ENCODE results near the gene CD34. TPM values are rescaled to one million over a fixed set of nuclear protein-coding genes. Genes with fewer than 3 reads are reported as not detected.

The CD34 gene
- total RNA-seq (2021; fragmentation: NEBNext Ultra II Directional; extraction: Animal tissue kit (Norgen Biotek cat#: 25700)): under 1 TPM; 0.31 to 0.60 (median 0.52) TPM
- long read RNA-seq: 0 reads

GRCh38 chr1:207910591-207911354, at the start of gene CD34:
Gene CD34, minus strand, starts transcription at chr1:207911125. Its CDS starts 45 bp downstream, at chr1:207911080.
- peak within 1 kb of the TSS; percentile 49 for H3K4me3 Mint-ChIP-seq
- no peak for DNase-seq
- no peak for TF ChIP-seq CTCF (IDR thresholded peaks at IDR 0.05)
- no peaks in the 10 kb centered on the region for H3K9me3 Mint-ChIP-seq
- no peaks in the 10 kb centered on the region for H3K36me3 Mint-ChIP-seq (ENCODE audit: low read depth)
- H3K4me1 Mint-ChIP-seq (ENCODE audit: low read depth): peaks cover 27% of the 10 kb centered on the region
- peaks cover 29% of the 10 kb centered on the region for H3K27me3 Mint-ChIP-seq (ENCODE audit: insufficient read depth)
- peak within 1 kb of the TSS; percentile 37; the same call in 1 of the 2 replicates for H3K27ac Mint-ChIP-seq

GRCh38 chr1:207960346-207960745, 49.4 kb upstream of the CD34 start:
- Mint-ChIP-seq H3K27ac (no peak overlapping the region), H3K27me3 (ENCODE audit: insufficient read depth) (peaks cover 19% of the 10 kb centered on the region), H3K9me3 (no peaks in the 10 kb centered on the region), H3K4me1 (ENCODE audit: low read depth) (peaks cover 28% of the 10 kb centered on the region), H3K4me3 (no peak overlapping the region), H3K36me3 (ENCODE audit: low read depth) (no peaks in the 10 kb centered on the region)
- TF ChIP-seq CTCF (IDR thresholded peaks at IDR 0.05): no peak
- no peak for DNase-seq

DNA sequence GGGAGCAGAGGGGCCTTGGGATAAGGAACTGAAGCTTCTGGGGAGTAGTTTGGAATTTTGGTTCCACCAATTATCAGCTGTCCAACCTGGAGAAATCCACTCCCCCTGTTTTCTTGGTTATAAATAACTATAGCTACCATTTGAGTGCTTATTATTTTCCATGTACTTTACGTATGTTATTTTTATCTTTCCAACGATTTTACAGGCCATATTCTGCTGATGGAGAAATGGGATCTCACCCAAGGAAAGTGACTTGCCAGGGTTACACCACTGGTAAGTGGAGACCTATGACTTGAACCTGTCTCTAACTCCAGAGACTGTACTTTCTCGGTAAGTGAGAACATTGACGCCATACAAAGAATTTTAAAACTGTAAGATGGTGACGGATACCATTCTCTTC, 49.0 kb upstream of the CD34 start:
- Mint-ChIP-seq H3K27me3 (ENCODE audit: insufficient read depth) (peaks cover 22% of the 10 kb centered on the region), H3K9me3 (no peaks in the 10 kb centered on the region), H3K4me1 (ENCODE audit: low read depth) (peaks cover 24% of the 10 kb centered on the region)

DNA sequence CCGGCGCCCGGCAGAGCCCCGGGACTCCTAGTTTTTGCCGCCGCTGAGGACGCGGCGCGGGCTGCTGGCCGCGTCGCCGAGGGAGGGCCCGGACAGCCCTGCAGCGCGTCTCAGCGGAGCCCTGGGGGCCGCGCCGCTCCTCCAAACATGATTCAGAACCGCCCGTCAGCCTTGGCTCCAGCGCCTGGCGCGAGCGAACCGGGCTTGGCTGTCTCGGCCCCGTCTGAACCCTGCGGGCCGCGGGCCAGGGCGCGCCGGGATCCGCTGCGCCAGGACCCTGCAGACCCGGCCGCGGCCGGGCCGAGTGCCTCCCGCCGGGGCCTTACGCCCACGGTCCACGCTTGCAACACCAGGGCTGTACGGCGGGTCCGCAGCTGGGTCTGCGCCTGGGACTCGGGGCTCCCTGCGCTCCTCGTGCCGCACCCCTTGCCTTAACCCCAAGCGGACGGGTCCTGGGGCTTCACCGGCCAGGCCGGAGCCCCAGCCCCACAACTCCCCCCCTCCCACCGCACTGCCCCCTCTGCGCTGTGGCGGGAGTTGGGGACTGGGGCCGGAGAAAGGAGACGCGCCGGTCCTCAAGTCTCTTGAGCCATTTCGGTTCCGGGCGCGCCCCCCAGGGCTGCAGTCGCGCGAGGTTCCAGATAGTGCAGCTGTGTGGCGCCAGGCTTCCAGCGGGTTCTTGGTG, 48.4 kb upstream of the CD34 start:
- Mint-ChIP-seq H3K9me3 (0 out of 2 replicates have a peak, but pooled peaks cover 4% of the 10 kb centered on the region), H3K4me3 (no peak overlapping the region), H3K27me3 (ENCODE audit: insufficient read depth) (peaks cover 27% of the 10 kb centered on the region), H3K36me3 (ENCODE audit: low read depth) (peaks cover 7% of the 10 kb centered on the region), H3K4me1 (ENCODE audit: low read depth) (peaks cover 18% of the 10 kb centered on the region), H3K27ac (no peak overlapping the region)
- TF ChIP-seq CTCF (IDR thresholded peaks at IDR 0.05): no peak
- DNase-seq: no peak

More for the DNA sequence above, 49.0 kb upstream of the CD34 start:
- Mint-ChIP-seq H3K27ac (no peak overlapping the region), H3K4me3 (no peak overlapping the region), H3K36me3 (ENCODE audit: low read depth) (peaks cover under 1% of the 10 kb centered on the region; the same call in 1 of the 2 replicates)
- DNase-seq: no peak
- no peak for TF ChIP-seq CTCF (IDR thresholded peaks at IDR 0.05)

DNA sequence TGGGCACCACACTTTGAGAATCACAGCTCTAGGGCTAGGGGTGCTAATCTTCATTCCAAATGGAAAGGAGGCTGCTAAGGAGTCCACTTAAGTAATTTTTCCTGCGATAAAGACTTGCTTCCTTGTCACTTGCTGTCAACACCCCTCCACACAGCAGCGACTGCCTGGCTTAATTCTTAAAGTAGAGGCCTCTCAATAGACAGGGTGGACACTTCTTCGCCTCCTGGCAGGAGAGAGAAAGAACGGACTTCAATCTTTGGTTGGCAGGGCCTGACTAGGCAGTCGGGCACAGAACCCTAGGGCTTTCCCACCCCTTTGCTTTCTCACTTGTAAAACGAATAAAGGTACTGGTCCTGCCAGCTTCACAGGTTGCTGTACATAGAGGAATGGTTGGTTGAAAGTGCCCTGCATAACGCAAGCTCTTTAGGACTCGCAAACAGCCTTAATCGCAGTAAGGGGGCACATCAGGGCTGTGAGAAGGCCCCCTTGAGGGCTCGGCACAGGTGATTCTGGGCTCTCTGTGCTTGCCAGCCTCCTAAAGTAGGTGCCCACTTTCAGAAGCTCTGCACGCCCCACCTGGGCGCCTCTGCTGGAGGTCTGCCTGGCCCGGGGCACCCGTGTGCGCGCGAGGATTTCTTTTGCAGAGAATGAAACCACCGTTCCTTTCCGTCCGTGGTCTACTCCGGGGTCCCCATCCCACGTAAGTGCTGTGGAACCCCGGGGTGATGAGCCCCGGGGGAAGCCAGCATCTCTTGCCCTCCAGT, 47.6 kb upstream of the CD34 start:
- DNase-seq: no peak
- Mint-ChIP-seq H3K9me3 (0 out of 2 replicates have a peak, but pooled peaks cover 4% of the 10 kb centered on the region), H3K27me3 (ENCODE audit: insufficient read depth) (peaks cover 27% of the 10 kb centered on the region), H3K27ac (no peak overlapping the region), H3K4me3 (no peak overlapping the region), H3K4me1 (ENCODE audit: low read depth) (peaks cover 10% of the 10 kb centered on the region), H3K36me3 (ENCODE audit: low read depth) (peaks cover 8% of the 10 kb centered on the region)
- TF ChIP-seq CTCF (IDR thresholded peaks at IDR 0.05): no peak
